ENCODE results near the gene WDR55. TPM values are rescaled to one million over a fixed set of nuclear protein-coding genes. Genes with fewer than 3 reads are reported as not detected.

WDR55 gene
- total and polyA plus RNA-seq, 2 of the 13 experiments (the other 11 are each of a cell fraction or from before 2014, with no cell fraction given) = 17.7 to 18.2 TPM

GRCh38 chr5:140639148-140639981, 25.3 kb upstream of the WDR55 start, which contains the start of gene TMCO6 (continued):
- TF ChIP-seq KIAA2018 (CRISPR knock-in tag; IDR thresholded peaks at IDR 0.05; ENCODE audit: borderline replicate concordance) (no peak), ZNF121 (CRISPR knock-in tag; IDR thresholded peaks at IDR 0.05) (no peak), TSC22D2 (CRISPR knock-in tag; IDR thresholded peaks at IDR 0.05; ENCODE audit: borderline replicate concordance) (peak; percentile 74; the same call in 1 of the 2 replicates), HES4 (CRISPR knock-in tag; IDR thresholded peaks at IDR 0.05; ENCODE audit: borderline replicate concordance) (peak; percentile 68; the same call in 1 of the 2 replicates), ZNF598 (CRISPR knock-in tag; IDR thresholded peaks at IDR 0.05; ENCODE audit: borderline replicate concordance) (peak; percentile 47; the same call in 1 of the 2 replicates), RFXAP (CRISPR knock-in tag; IDR thresholded peaks at IDR 0.05; ENCODE audit: borderline replicate concordance) (0 out of 2 replicates have a peak, but pooled peaks have one; percentile 43), NR0B2 (CRISPR knock-in tag; IDR thresholded peaks at IDR 0.05) (peak; percentile 67; the same call in 1 of the 2 replicates), NR2C2 (CRISPR knock-in tag; IDR thresholded peaks at IDR 0.05; ENCODE audit: borderline replicate concordance) (peak; percentile 55; the same call in 1 of the 2 replicates), FOXP4 (CRISPR knock-in tag; IDR thresholded peaks at IDR 0.05) (peak; percentile 92)

Measured in HepG2 (cell line).